Osteoblast (primary cell): Measurements from ENCODE around the gene B3GNT3. TPM values are rescaled to one million over a fixed set of nuclear protein-coding genes. Genes with fewer than 3 reads are reported as not detected.

Experiments
- DNase-seq: peaks from one replicate; pipeline ENCODE4 v3.0.0; 2011; ENCODE audit warnings: low spot score, mixed read lengths; ENCODE audit not compliant: insufficient read length; ENCODE audit errors: missing footprints
- H2AFZ ChIP-seq: 2 replicates; pipeline ENCODE4 v1.6.0; 2011; ENCODE audit warnings: mild to moderate bottlenecking, low read length
- H3K27ac ChIP-seq: 2 replicates; pipeline ENCODE4 v1.5.1; 2011; ENCODE audit warnings: mild to moderate bottlenecking, low read depth, low read length, moderate library complexity
- H3K27me3 ChIP-seq: 2 replicates; pipeline ENCODE4 v1.6.0; 2012; ENCODE audit warnings: mild to moderate bottlenecking, control low read depth, inconsistent platforms, low read length, moderate library complexity; ENCODE audit not compliant: insufficient read depth
- H3K36me3 ChIP-seq: 2 replicates; pipeline ENCODE4 v1.5.1; 2011; ENCODE audit warnings: mild to moderate bottlenecking, low read length, control low read depth, moderate library complexity; ENCODE audit not compliant: insufficient read depth
- H3K4me1 ChIP-seq: 2 replicates; pipeline ENCODE4 v1.5.1; 2011; ENCODE audit warnings: mild to moderate bottlenecking, low read length, control low read depth, moderate library complexity; ENCODE audit not compliant: insufficient read depth
- H3K4me2 ChIP-seq: 2 replicates; pipeline ENCODE4 v1.6.0; 2011; ENCODE audit warnings: mild to moderate bottlenecking, low read length; ENCODE audit not compliant: insufficient read depth
- H3K4me3 ChIP-seq: fragments of 200-600 bp; sonication (generic); 3 replicates; pipeline ENCODE4 v1.5.1; 2012; ENCODE audit warnings: mild to moderate bottlenecking, low read length, inconsistent platforms; ENCODE audit not compliant: insufficient read depth
- H3K79me2 ChIP-seq: 2 replicates; pipeline ENCODE4 v1.6.0; 2012; ENCODE audit warnings: mild to moderate bottlenecking, low read length, control low read depth, inconsistent platforms; ENCODE audit not compliant: insufficient read depth
- H3K9me3 ChIP-seq: 2 replicates; pipeline ENCODE4 v1.5.1; 2011; ENCODE audit warnings: low read depth, low read length, control low read depth
- H4K20me1 ChIP-seq: 2 replicates; pipeline ENCODE4 v1.6.0; 2012; ENCODE audit warnings: mild to moderate bottlenecking, low read length, control low read depth; ENCODE audit not compliant: insufficient read depth
- CTCF ChIP-seq: IDR thresholded peaks from 2 replicates; pipeline ENCODE4 v1.5.1; 2011; ENCODE audit warnings: mild to moderate bottlenecking, low read depth, low read length, moderate library complexity; ENCODE audit errors: extremely low read depth
- total RNA-seq: library from RNA; depleted of rRNA; stranded (reverse); fragments of >200 nt; gene quantifications from 2 replicates; pipeline ENCODE4 v1.2.3, GENCODE V29; 2012

The B3GNT3 gene
- total RNA-seq, 1 donor = not detected

GRCh38 chr19:17807731-17808316 is 12.9 kb downstream of the B3GNT3 start:
- no peak overlapping the region for H3K4me3 ChIP-seq
- H3K36me3 ChIP-seq = no peaks in the 10 kb centered on the region
- no peaks in the 10 kb centered on the region for H3K79me2 ChIP-seq
- H3K4me1 ChIP-seq = no peaks in the 10 kb centered on the region
- TF ChIP-seq CTCF = no peak
- DNase-seq = peak; percentile 58
- H3K4me2 ChIP-seq = no peak overlapping the region
- H3K27me3 ChIP-seq = no peaks in the 10 kb centered on the region
- no peaks in the 10 kb centered on the region for H3K9me3 ChIP-seq
- no peak overlapping the region for H2AFZ ChIP-seq
- no peak overlapping the region for H3K27ac ChIP-seq
- H4K20me1 ChIP-seq = no peaks in the 10 kb centered on the region

- no peaks in the 10 kb centered on the region for H3K9me3 ChIP-seq
- no peak overlapping the region for H3K4me3 ChIP-seq
- TF ChIP-seq CTCF = no peak
- DNase-seq = peak; percentile 58
- no peaks in the 10 kb centered on the region for H3K27me3 ChIP-seq
- no peaks in the 10 kb centered on the region for H3K36me3 ChIP-seq
- no peaks in the 10 kb centered on the region for H3K79me2 ChIP-seq
- H3K4me1 ChIP-seq = no peaks in the 10 kb centered on the region
- no peak overlapping the region for H3K4me2 ChIP-seq
- H3K27ac ChIP-seq = no peak overlapping the region
- no peak overlapping the region for H2AFZ ChIP-seq
- no peaks in the 10 kb centered on the region for H4K20me1 ChIP-seq
Observed at GRCh38 chr19:17811103-17811502, 16.2 kb downstream of the B3GNT3 start.

GRCh38 chr19:17811681-17812080 is 16.7 kb downstream of the B3GNT3 start:
- no peak for TF ChIP-seq CTCF

GRCh38 chr19:17812099-17812498 is 17.2 kb downstream of the B3GNT3 start:
- Histone ChIP-seq H3K9me3 (no peaks in the 10 kb centered on the region), H3K27me3 (no peaks in the 10 kb centered on the region), H3K4me2 (no peak overlapping the region), H3K79me2 (no peaks in the 10 kb centered on the region), H2AFZ (no peak overlapping the region), H4K20me1 (no peaks in the 10 kb centered on the region), H3K36me3 (no peaks in the 10 kb centered on the region), H3K4me3 (no peak overlapping the region), H3K27ac (no peak overlapping the region), H3K4me1 (no peaks in the 10 kb centered on the region)
- no peak for TF ChIP-seq CTCF
- peak; percentile 75 for DNase-seq

More at GRCh38 chr19:17811681-17812080, 16.7 kb downstream of the B3GNT3 start:
- H4K20me1 ChIP-seq = no peaks in the 10 kb centered on the region
- H3K4me3 ChIP-seq = no peak overlapping the region
- no peak for DNase-seq
- no peaks in the 10 kb centered on the region for H3K36me3 ChIP-seq
- H3K4me1 ChIP-seq = no peaks in the 10 kb centered on the region
- no peak overlapping the region for H3K4me2 ChIP-seq
- no peak overlapping the region for H3K27ac ChIP-seq
- H3K27me3 ChIP-seq = no peaks in the 10 kb centered on the region
- no peaks in the 10 kb centered on the region for H3K9me3 ChIP-seq
- H3K79me2 ChIP-seq = no peaks in the 10 kb centered on the region
- H2AFZ ChIP-seq = no peak overlapping the region
